Measurements from ENCODE around the gene KRTAP10-4.

- TF ChIP-seq CTCF (IDR thresholded peaks at IDR 0.05; ENCODE audit: insufficient read depth, low read length) (no peak), POLR2AphosphoS5 (IDR thresholded peaks at IDR 0.05; ENCODE audit: low read depth) (no peak), GABPA (IDR thresholded peaks at IDR 0.05; ENCODE audit: low read depth) (no peak), REST (IDR thresholded peaks at IDR 0.05; ENCODE audit: insufficient replicate concordance, low read depth) (no peak), SPI1 (IDR thresholded peaks at IDR 0.05; ENCODE audit: borderline replicate concordance, low read depth) (no peak)
Observed at GRCh38 chr21:44613386-44614155, 40.0 kb downstream of the KRTAP10-4 start.
